ENCODE results near the gene MPIG6B. TPM values are rescaled to one million over a fixed set of nuclear protein-coding genes. Genes with fewer than 3 reads are reported as not detected.

The MPIG6B gene, protein sequence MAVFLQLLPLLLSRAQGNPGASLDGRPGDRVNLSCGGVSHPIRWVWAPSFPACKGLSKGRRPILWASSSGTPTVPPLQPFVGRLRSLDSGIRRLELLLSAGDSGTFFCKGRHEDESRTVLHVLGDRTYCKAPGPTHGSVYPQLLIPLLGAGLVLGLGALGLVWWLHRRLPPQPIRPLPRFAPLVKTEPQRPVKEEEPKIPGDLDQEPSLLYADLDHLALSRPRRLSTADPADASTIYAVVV
- under 1 TPM in 1 of 6 donors, not detected in 5; 0.06 TPM for total RNA-seq
- polyA plus RNA-seq: under 1 TPM in 1 of 2 donors, not detected in 1; 0.05 TPM

DNA sequence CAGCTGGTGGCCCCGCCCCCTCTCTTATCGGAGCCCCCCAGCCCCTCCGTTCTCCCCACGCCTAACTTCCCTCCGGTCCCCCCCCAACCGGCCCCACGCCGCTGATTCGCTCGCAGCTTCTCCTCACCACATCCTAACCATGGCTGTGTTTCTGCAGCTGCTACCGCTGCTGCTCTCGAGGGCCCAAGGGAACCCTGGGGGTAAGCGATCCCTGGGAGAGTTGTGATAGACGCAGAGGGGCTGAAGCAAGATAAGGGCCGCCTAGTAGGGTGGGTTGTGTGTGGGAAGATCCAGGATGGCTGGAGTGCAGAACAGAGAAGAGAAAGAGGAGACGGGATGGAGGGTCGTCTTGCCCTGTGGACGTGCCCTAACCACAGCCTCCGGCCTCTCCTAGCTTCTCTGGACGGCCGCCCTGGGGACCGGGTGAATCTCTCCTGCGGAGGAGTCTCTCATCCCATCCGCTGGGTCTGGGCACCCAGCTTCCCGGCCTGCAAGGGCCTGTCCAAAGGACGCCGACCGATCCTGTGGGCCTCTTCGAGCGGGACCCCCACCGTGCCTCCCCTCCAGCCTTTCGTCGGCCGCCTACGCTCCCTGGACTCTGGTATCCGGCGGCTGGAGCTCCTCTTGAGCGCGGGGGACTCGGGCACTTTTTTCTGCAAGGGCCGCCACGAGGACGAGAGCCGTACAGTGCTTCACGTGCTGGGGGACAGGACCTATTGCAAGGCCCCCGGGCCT lies at the start of gene MPIG6B:
Gene MPIG6B (plus strand): TSS at position 129 of the 735 bp plus-strand sequence. CDS start 11 bp downstream, at position 140.
- Histone ChIP-seq H3K4me1 (no peaks in the 10 kb centered on the region), H3K36me3 (no peaks in the 10 kb centered on the region), H3K27ac (no peak within 1 kb of the TSS), H3K27me3 (no peaks in the 10 kb centered on the region), H3K4me3 (no peak within 1 kb of the TSS), H3K9me3 (no peaks in the 10 kb centered on the region)
- DNase-seq (no peak), FAIRE-seq (no peak), ATAC-seq (no peak)
- intact Hi-C loops (cut with DNase I): no loop called here
- 72 to 79% methylated on average over 46 of the region's 46 CpGs for WGBS, 2 donors
- TF ChIP-seq, protein P1, sequence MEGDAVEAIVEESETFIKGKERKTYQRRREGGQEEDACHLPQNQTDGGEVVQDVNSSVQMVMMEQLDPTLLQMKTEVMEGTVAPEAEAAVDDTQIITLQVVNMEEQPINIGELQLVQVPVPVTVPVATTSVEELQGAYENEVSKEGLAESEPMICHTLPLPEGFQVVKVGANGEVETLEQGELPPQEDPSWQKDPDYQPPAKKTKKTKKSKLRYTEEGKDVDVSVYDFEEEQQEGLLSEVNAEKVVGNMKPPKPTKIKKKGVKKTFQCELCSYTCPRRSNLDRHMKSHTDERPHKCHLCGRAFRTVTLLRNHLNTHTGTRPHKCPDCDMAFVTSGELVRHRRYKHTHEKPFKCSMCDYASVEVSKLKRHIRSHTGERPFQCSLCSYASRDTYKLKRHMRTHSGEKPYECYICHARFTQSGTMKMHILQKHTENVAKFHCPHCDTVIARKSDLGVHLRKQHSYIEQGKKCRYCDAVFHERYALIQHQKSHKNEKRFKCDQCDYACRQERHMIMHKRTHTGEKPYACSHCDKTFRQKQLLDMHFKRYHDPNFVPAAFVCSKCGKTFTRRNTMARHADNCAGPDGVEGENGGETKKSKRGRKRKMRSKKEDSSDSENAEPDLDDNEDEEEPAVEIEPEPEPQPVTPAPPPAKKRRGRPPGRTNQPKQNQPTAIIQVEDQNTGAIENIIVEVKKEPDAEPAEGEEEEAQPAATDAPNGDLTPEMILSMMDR (IDR thresholded peaks at IDR 0.05): no peak

DNA sequence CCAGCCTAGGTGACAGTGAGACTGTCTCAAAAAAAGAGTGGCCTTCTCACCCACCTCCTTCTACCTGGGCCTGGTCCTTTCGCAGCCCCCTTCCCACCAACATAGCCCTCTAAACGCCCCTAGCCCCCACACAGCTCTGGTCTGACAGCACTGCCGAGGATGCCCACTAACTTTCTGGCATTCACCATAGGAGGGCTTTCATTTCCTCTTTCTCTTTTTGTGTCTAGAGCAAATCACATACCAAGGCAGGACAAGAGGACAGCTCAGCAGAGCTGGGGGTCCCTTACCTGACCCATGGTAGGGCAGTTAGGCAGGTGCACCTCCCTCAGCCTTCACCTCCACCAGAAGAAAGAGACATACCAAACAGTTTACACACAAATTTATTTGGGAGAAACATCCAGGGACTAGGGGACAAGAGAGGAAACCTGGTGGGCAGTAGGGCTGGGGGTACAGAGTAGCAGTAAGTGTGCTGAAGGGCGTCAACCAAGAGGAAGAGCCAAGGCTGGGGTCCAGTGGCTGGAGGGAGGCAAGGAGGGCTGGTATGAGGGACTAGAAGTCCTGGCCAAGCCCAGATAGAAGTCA lies 46.8 kb upstream of the MPIG6B start:
- WGBS, 2 donors: 77 to 89% methylated on average over 4 of the region's 4 CpGs
- H3K27ac ChIP-seq: no peak overlapping the region
- H3K9me3 ChIP-seq: no peaks in the 10 kb centered on the region
- DNase-seq: no peak
- no peaks in the 10 kb centered on the region for H3K27me3 ChIP-seq
- FAIRE-seq: no peak
- H3K36me3 ChIP-seq: peaks cover 4 to 8% (median 6%) of the 10 kb centered on the region in 3 donors
- intact Hi-C loops (cut with DNase I): no loop called here
- peaks cover 3 to 5% (median 3%) of the 10 kb centered on the region in 3 donors for H3K4me1 ChIP-seq
- ATAC-seq: no peak
- H3K4me3 ChIP-seq: no peak overlapping the region
- TF ChIP-seq, protein P1 (IDR thresholded peaks at IDR 0.05): no peak

DNA sequence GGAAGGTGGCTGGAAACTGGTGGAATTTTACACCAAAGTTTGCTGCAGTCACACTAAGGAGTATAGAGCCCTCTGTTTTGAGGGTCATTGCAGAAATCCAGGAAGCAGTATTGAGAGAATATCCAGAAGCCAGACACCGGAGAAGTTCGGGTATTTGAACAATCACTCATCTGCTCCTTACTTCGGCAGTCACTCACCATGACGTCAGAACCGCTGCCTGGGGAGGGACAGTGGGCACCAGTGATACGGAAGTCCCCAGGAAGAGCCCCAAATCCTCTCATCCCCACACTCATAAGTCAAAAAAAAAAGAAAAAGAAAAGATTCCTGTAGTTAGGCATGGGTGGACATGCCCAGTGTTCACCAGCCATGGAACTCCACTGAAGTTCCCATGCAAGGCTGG lies 46.3 kb upstream of the MPIG6B start:
- WGBS, 2 donors: 69 to 74% methylated on average over 6 of the region's 6 CpGs
- TF ChIP-seq, protein P1 (IDR thresholded peaks at IDR 0.05): no peak
- Histone ChIP-seq H3K4me1 (peaks cover 3 to 8% (median 5%) of the 10 kb centered on the region in 3 donors), H3K27me3 (no peaks in the 10 kb centered on the region), H3K27ac (no peak overlapping the region), H3K9me3 (no peaks in the 10 kb centered on the region), H3K36me3 (peaks cover 0 to 5% (median 3%) of the 10 kb centered on the region in 3 donors), H3K4me3 (no peak overlapping the region)
- intact Hi-C loops (cut with DNase I): no loop called here
- FAIRE-seq: no peak
- DNase-seq: no peak
- no peak for ATAC-seq

DNA sequence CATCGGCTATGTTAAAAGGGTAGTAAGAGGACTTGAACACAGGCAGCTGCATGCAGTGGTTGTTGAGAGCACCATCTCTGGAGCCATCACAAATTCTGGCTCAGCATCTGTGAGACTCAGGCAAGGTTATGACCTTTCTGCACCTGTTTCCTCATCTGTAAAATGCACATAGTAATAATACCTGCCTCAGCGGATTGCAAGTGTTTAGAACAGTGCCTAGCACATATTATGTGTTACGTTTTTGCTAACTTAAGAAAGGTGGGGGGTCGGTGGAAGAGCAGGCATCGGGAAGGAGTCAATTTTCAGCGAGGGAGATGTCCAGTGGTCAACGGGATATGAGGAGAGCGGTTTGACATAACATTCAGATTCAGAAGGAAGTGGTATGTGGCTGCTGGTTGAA lies 45.2 kb upstream of the MPIG6B start:
- Histone ChIP-seq H3K4me1 (peaks cover 3 to 8% (median 5%) of the 10 kb centered on the region in 3 donors), H3K9me3 (no peaks in the 10 kb centered on the region), H3K36me3 (no peaks in the 10 kb centered on the region), H3K4me3 (no peak overlapping the region), H3K27me3 (no peaks in the 10 kb centered on the region), H3K27ac (no peak overlapping the region)
- TF ChIP-seq, protein P1 (IDR thresholded peaks at IDR 0.05): no peak
- 64 to 72% methylated on average over 8 of the region's 8 CpGs for WGBS, 2 donors
- no peak for ATAC-seq
- no peak for DNase-seq
- no peak for FAIRE-seq
- intact Hi-C loops (cut with DNase I): no loop called here
